Activated CD8-positive, alpha-beta memory T cell treated with anti-CD3 and anti-CD28 coated beads for 1 hour (primary cell): Measurements from ENCODE around the gene UNC93B1.

Experiments used
- DNase-seq, 2 donors: peaks; one replicate each; pipeline ENCODE4 v3.0.0-alpha.2; 2020; ENCODE audit warnings: low read depth in 1 of 2; ENCODE audit errors: extremely low read depth in 1 of 2

Gene UNC93B1

GRCh38 chr11:68026391-68027105 lies 22.7 kb upstream of the UNC93B1 start:
- DNase-seq = no peak

DNA sequence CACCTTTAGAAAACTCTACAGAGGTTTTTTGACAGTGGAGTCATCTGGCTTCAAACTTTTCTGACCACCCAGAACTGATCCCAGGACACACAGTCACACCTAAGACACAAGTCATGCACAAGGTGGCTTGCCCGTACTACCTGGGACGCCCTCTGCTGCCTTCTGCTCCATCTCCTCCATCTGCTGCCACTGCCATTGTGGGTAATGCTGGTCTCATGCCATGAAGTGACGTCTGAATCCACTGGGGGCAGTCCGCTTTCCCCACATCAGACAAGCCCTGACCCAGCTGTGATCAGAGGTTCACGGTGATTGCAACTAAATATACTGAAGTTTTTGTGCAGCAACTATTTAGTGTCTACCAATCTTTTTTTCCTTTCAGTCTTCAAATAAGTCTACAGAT lies 21.1 kb upstream of the UNC93B1 start:
- DNase-seq = no peak

DNA sequence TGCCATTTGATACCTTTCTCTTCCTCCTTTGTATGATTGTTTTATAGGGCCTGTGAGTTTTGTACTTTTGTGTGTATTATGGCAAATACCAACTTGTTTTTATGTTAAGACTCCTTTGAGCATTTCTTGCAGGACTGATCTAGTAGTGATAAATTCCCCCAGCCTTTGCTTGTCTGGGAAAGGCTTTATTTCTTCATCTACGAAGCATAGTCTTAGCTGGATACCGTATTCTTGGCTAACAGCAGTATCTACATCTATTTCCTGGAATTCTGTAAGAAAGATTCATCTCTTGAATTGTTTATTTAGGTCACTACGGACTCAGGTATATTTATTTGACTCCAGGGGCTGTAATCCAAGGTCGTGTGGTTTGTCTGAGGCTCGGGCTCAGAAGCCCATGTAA lies 20.6 kb upstream of the UNC93B1 start:
- no peak for DNase-seq

- no peak for DNase-seq
These were observed 18.6 kb upstream of the UNC93B1 start for GRCh38 chr11:68022531-68022930.

- no peak for DNase-seq
These were observed 17.4 kb upstream of the UNC93B1 start for GRCh38 chr11:68021167-68021787.

DNA sequence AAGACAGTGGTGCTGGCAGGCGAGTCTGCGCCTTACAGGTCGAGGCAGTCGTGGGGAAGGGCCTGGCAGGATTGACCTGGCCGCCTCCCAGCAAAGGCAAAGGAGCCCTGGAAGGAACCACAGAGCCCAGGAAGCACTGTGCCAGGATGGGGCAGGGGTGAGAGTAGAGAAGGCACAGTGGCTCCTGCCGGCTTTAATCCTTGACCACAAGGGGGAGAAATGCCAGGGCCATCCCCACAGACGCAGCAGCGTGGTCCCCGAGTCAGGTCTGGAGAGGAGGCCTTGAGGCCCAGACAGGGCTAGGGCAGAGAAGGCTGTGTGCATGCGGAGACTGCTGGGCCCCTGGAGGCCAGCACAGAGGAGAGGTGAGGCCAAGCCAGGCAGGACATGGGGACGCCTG lies 16.7 kb upstream of the UNC93B1 start:
- DNase-seq = no peak

DNA sequence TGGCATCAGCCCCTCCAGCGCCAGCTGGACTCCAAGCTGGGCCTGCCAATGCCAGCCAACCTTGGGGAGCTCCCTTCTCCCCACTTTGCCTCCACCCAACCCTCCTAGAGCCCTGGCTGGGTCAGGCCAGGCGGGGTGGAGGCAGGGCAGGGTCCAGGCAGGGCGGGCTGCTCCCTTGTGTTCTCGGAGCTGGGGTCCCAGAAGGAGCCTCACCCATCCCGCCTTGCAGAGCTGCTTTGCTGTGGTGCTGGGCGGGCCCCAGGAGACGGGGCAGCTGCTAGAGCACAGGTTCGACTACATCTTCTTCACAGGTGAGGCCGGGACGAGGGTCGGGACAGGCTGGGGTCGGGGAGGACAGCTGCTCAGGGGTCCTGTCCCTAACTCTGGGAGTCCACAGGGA lies 15.6 kb upstream of the UNC93B1 start:
- DNase-seq = no peak

- no peak for DNase-seq
These were observed 14.9 kb upstream of the UNC93B1 start for GRCh38 chr11:68018730-68019190.

DNA sequence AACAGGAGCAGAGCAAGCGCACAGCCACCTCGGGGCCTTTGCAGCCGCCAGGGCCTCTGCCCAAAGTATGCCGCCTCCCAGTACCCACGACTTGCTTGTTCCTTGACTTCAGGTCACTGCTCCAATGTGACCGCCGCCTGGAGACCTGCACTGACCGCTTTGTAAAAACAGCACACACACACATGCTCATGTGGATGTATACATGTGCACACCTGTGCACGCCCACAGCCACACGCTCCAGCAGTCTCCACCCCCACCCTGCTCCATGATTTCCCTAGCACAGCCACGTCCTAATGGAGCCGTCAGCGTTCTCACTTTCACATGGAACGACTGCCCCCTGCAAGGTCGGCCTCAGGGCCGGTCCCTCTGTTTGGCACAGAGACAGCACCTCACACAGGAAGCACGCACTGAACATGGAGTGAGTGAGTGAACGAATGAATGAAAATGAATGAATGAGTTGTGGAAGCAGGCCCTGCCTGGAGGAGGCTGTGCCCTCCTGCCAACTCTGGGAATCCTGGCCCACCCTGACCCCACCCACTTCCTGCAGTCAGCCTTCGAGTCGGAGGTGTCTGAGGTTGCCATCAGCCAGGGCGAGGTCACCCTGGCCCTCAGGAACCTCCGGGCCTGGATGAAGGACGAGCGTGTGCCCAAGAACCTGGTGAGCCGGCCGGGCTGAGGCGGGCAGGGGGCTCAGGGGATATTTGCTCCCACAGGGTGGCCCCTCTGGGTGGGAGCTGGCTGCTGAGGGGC lies 14.3 kb upstream of the UNC93B1 start:
- DNase-seq = no peak

DNA sequence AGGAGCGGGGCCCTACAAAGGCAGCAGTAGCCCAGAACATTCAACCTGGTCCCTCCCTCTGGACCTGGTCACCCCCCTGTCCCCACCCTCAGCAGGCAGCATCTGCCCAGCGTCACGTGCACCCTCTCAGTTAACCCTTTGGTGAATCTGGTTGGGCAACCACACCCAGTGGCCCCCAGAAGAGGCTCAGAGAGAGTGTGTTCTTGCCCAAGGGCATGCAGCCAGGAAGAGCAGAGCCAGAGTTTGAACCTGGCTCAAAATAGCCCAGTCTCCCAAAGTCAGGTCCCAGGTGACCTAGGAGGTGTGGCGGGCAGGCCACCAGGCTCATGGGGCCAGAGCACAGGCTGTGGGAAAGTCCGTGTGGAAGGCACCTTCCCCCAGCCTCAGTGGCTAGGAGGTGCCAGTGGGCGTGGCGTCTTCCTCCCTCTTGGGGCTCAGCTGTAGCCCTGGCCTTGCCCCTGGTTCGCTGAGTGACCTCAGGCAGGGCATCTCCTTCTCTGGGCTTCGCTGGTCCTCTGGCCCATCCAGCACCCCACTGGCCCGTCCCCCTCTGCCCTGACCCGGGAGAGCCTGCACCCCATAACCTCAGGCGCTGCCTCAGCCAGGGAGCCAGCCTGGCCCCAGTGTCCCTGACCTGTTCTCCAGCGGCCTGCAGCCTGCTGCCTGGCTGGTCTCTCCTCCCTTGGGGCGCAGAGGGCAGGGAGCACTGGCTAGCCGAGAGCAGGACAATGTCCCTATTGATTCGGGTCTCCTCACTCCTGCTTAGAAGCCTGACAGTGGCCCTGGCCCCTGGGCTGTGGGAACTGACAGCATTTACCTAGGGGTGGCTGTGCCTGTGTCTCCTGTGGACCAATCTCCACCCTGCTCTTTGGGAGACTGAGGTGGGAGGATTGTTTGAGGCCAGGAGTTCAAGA lies 13.3 kb upstream of the UNC93B1 start:
- no peak for DNase-seq

DNA sequence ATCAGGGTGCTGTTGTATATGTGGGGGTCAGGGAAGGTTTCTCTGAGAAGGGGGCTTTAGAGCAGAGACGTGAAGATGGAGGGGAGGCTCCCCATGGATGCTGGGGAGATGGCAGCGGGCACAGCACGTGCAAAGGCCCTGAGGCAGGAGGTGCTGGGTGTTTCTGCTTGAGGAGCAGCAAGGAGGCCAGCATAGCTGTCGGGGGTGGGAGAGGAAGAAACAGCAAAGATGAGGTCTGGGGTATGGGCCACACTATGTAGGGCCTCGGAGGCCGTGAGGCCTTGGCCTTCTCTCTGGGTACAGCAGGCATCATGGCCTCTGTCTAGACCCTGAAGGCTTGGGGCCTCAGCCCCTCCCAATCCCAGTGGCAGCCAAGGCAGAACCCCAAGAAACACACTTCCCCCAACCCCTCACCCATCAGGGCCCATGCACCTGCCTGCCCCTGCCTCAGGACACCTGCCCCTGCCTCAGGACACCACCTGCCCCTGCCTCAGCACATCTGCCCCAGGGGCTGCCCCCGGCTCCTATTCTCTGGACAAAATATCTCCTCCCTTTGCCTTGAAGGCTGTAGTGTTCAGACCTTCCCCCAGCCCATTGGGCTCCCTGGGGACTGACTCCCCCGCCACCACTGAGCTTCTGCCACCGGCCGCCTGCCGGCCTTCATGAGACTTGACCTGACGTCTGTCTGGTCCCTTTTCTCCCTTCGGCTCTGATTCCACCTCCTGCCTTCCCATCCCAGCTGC lies 12.4 kb upstream of the UNC93B1 start:
- no peak for DNase-seq

- DNase-seq = no peak
These were observed 11.6 kb upstream of the UNC93B1 start for GRCh38 chr11:68015467-68015866.

- DNase-seq = no peak
These were observed 11.1 kb upstream of the UNC93B1 start for GRCh38 chr11:68014947-68015447.

DNA sequence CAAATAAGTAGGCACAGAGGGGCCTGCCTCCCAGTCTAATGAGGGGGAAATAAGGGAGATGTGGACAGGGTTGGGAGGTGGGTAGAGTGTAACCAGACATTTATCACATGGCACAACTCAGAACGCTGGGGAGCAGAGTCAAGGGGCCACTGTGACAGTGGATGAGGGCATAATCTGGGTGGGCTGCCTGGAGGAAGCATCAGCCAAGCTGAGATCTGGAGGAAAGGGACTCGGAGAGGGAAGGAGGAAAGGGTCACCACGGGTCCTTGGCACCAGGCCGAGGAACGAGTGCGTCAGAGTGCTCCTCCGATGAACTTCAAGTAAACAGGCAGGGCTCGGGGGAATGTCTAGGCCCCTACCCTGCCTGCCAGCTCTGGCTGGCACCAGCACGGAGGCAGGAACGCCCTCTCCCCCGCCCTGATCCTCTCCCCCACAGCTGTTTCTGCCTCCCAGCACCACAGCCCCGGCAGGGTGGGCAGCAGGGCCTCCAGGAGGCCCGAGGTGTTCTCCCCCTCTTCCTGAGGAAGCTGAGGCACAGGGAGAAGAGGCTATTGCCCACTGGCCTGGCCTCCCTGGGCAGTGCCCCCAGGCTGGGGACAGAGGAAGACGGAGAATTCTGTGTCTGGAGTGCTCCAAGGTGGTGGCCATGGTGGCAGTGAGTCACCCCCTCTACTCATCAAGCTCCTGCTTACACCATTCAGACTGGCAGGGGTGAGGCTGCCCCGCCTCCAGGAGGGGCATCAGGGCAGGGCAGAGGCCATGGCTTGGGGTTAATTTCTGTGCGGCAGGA lies 10.5 kb upstream of the UNC93B1 start:
- DNase-seq = no peak

DNA sequence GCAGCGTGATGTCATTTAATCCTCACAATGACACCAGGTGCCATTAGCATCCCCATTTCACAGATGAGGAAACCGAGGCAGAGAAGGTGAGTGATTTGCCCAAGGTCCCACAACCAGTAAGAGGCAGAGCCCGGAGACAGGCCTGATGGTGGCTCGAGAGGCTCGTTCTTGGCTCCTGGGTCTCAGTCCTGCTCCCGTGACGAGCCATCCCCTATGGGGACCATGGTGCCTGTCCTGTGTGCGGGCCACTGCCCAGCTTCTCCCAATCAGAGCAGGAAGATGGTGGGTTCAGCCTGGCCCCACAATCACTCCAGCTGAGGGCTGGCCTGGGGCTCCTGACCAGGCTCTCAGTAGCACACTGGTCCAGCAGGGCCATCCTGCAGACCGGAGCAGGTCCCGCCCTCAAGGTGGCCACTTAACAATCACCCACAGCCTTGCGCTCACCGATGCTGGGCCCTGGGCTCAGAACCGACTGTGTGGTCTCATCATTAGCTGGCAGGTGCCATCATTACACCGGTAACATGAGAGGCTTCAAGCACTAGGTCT lies 9.8 kb upstream of the UNC93B1 start:
- no peak for DNase-seq

DNA sequence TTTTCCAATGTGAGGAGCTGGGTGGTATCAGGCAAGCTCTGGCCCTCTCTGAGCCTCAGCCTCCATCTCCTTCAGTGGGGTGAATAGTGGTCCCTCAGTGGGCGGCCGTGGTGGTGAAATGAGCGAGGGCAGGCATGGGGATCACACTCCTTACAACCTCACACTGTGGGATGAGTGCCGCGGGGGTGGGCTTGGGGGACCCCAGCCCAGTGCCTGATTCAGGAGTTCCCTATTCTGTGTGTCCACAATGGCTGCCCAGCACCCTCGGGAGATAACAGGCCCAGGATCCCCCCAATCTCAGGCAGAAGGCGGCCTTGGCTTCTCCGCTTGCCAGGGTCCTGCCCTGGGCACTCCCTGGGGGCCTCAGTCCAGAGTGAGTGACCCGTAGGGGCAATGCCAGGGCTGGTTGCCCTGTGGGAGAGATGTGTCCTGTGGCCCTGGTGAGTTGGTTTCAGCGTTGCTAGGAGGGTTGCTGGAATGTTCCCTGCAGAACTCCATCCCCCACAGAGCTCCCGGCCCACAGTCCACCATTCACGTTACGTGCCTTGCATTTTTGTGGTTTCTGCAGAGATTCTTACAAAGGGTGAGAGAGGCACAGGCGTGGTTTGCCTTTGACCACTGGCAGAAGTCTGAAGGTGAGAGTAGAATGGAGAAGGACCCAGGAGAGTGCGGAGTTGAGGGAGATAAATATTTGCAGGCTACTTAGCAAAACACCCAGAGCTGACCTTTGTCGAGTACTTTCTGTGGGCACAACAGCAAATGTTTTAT lies 9.1 kb upstream of the UNC93B1 start:
- no peak for DNase-seq

DNA sequence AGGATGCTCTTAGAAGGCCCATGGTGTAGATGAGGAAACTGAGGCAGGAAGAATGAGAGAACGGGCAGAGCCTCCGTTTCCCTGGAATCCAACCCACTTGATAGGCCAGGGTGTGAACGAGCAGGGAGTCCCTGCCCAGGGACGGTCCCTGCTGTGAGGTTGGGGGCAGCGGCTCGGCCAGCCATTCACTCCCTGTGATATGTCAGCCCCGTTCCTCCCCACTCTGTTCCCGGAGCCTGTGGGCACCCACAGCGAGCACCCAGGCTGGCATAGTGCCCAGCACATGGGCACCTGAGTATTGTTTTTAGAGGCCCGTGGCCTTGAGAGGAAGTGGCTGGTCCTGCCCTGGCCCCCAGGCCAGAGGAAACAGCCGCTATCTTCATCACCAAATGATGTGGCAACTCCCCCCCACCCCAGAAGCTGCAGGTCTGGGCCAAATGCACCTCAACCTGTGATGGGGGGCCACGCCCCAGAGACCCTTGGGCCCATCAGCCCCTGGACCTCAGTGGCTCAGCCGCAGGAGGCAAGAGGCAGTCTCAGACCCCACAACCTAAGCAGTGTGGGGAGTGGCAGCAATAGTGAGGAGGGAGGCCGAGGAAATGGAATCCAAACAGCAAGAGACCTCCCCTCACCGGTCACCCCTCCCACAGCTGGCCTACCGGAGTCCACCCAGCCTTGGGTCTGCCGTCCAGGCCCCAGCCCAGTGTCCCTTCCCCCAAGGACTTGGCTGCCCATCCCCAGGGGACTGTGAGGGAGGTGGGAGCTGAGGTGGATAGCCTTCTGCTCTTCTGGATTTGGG lies 8.3 kb upstream of the UNC93B1 start:
- no peak for DNase-seq
